Measurements from ENCODE around the gene USP5. TPM values are rescaled to one million over a fixed set of nuclear protein-coding genes. Genes with fewer than 3 reads are reported as not detected.

Gene USP5
- total RNA-seq, 1 donor from 2014 or later = 36.6 TPM

- Histone ChIP-seq H3K4me1 (peaks cover 21% of the 10 kb centered on the region), H3K27ac (peak overlapping the region; percentile 84), H3K4me3 (peak overlapping the region; percentile 59 to 62), H3K27me3 (no peaks in the 10 kb centered on the region), H3K9me3 (no peaks in the 10 kb centered on the region), H3K36me3 (peaks cover 0 to 27% of the 10 kb centered on the region in 2 donors)
- DNase-seq (ENCODE audit: extremely low spot score in 2 of 2) = no peak
- intact Hi-C loops (cut with DNase I) = no loop called here
- TF ChIP-seq POLR2AphosphoS5 (IDR thresholded peaks at IDR 0.05; ENCODE audit: insufficient read depth in 1 of 2, low read depth in 1 of 2) (no peak), POLR2A (IDR thresholded peaks at IDR 0.05) (no peak), CTCF (IDR thresholded peaks at IDR 0.05) (no peak)
These were observed 853 bp downstream of the USP5 start for GRCh38 chr12:6852651-6853354.

GRCh38 chr12:6853626-6854025 lies 1.7 kb downstream of the USP5 start:
- Histone ChIP-seq H3K36me3 (peaks cover 0 to 36% of the 10 kb centered on the region in 2 donors), H3K27me3 (no peaks in the 10 kb centered on the region), H3K9me3 (no peaks in the 10 kb centered on the region), H3K27ac (peak overlapping the region; percentile 84), H3K4me3 (no peak overlapping the region), H3K4me1 (peaks cover 21% of the 10 kb centered on the region)
- DNase-seq (ENCODE audit: extremely low spot score in 2 of 2) = no peak
- intact Hi-C loops (cut with DNase I) = no loop called here
- no peak for TF ChIP-seq CTCF (IDR thresholded peaks at IDR 0.05)
- TF ChIP-seq POLR2AphosphoS5 (IDR thresholded peaks at IDR 0.05; ENCODE audit: insufficient read depth in 1 of 2, low read depth in 1 of 2) = no peak
- no peak for TF ChIP-seq POLR2A (IDR thresholded peaks at IDR 0.05)

- H3K4me3 ChIP-seq = no peak overlapping the region
- H3K27ac ChIP-seq = peak overlapping the region; percentile 84
- peaks cover 21% of the 10 kb centered on the region for H3K4me1 ChIP-seq
- H3K9me3 ChIP-seq = no peaks in the 10 kb centered on the region
- H3K27me3 ChIP-seq = no peaks in the 10 kb centered on the region
- TF ChIP-seq CTCF (IDR thresholded peaks at IDR 0.05) (no peak), POLR2A (IDR thresholded peaks at IDR 0.05) (no peak), POLR2AphosphoS5 (IDR thresholded peaks at IDR 0.05; ENCODE audit: insufficient read depth in 1 of 2, low read depth in 1 of 2) (no peak)
- intact Hi-C loops (cut with DNase I) = no loop called here
- peaks cover 0 to 40% of the 10 kb centered on the region in 2 donors for H3K36me3 ChIP-seq
- no peak for DNase-seq (ENCODE audit: extremely low spot score in 2 of 2)
These were observed 2.1 kb downstream of the USP5 start for GRCh38 chr12:6854036-6854435.

- H3K36me3 ChIP-seq = peaks cover 0 to 53% of the 10 kb centered on the region in 2 donors
- no peak overlapping the region for H3K4me3 ChIP-seq
- no peak for TF ChIP-seq CTCF (IDR thresholded peaks at IDR 0.05)
- no peak for TF ChIP-seq POLR2A (IDR thresholded peaks at IDR 0.05)
- no peak for TF ChIP-seq POLR2AphosphoS5 (IDR thresholded peaks at IDR 0.05; ENCODE audit: insufficient read depth in 1 of 2, low read depth in 1 of 2)
- H3K9me3 ChIP-seq = no peaks in the 10 kb centered on the region
- intact Hi-C loops (cut with DNase I) = no loop called here
- H3K27me3 ChIP-seq = no peaks in the 10 kb centered on the region
- peaks cover 21% of the 10 kb centered on the region for H3K4me1 ChIP-seq
- H3K27ac ChIP-seq = no peak overlapping the region
- no peak for DNase-seq (ENCODE audit: extremely low spot score in 2 of 2)
These were observed 3.4 kb downstream of the USP5 start for GRCh38 chr12:6855322-6855721.

GRCh38 chr12:6858799-6859198 lies 6.8 kb downstream of the USP5 start:
- H3K27me3 ChIP-seq = no peaks in the 10 kb centered on the region
- no peaks in the 10 kb centered on the region for H3K9me3 ChIP-seq
- H3K36me3 ChIP-seq = peaks cover 6 to 87% of the 10 kb centered on the region in 2 donors
- intact Hi-C loops (cut with DNase I) = no loop called here
- no peak for DNase-seq (ENCODE audit: extremely low spot score in 2 of 2)
- peaks cover 4% of the 10 kb centered on the region for H3K4me1 ChIP-seq
- no peak overlapping the region for H3K27ac ChIP-seq
- H3K4me3 ChIP-seq = no peak overlapping the region
- TF ChIP-seq CTCF (IDR thresholded peaks at IDR 0.05) (no peak), POLR2AphosphoS5 (IDR thresholded peaks at IDR 0.05; ENCODE audit: insufficient read depth in 1 of 2, low read depth in 1 of 2) (no peak), POLR2A (IDR thresholded peaks at IDR 0.05) (no peak)

Data from vagina (tissue), 2 donors.